ENCODE results near the gene CALB2. TPM values are rescaled to one million over a fixed set of nuclear protein-coding genes. Genes with fewer than 3 reads are reported as not detected.
A peak's percentile ranks its signal among the peaks of the same experiment; 100 is the strongest.

Gene CALB2
- total and polyA plus RNA-seq, 7 donors: 1.2 to 8.2 (median 5.2) TPM; not detected in 1

- peak; percentile 58 for DNase-seq
- WGBS, 2 donors: 87 to 89% methylated on average over 14 of the region's 14 CpGs
- H3K36me3 ChIP-seq: no peaks in the 10 kb centered on the region
- H3K9me3 ChIP-seq: no peaks in the 10 kb centered on the region
- no peak overlapping the region for H3K27ac ChIP-seq
- H3K4me3 ChIP-seq: no peak overlapping the region
- intact Hi-C loops (cut with DNase I): no loop called here
- no peaks in the 10 kb centered on the region for H3K4me1 ChIP-seq
- no peak for TF ChIP-seq EP300 (IDR thresholded peaks at IDR 0.05)
- peaks cover 0 to 23% (median 1%) of the 10 kb centered on the region in 3 donors for H3K27me3 ChIP-seq
Observed at GRCh38 chr16:71431176-71431575, 72.7 kb downstream of the CALB2 start.

GRCh38 chr16:71431991-71432390 is 73.5 kb downstream of the CALB2 start:
- H3K27me3 ChIP-seq: peaks cover 0 to 15% (median 0%) of the 10 kb centered on the region in 3 donors
- intact Hi-C loops (cut with DNase I): no loop called here

GRCh38 chr16:71432906-71433305 is 74.4 kb downstream of the CALB2 start:
- H3K4me3 ChIP-seq: no peak overlapping the region
- intact Hi-C loops (cut with DNase I): no loop called here
- no peaks in the 10 kb centered on the region for H3K9me3 ChIP-seq
- H3K4me1 ChIP-seq: no peaks in the 10 kb centered on the region
- no peaks in the 10 kb centered on the region for H3K36me3 ChIP-seq
- peaks cover 0 to 8% (median 0%) of the 10 kb centered on the region in 3 donors for H3K27me3 ChIP-seq
- DNase-seq: peak; percentile 59
- H3K27ac ChIP-seq: no peak overlapping the region
- 76 to 83% methylated on average over 6 of the region's 6 CpGs for WGBS, 2 donors
- no peak for TF ChIP-seq POLR2AphosphoS5 (IDR thresholded peaks at IDR 0.05)
- no peak for TF ChIP-seq CTCF (IDR thresholded peaks at IDR 0.05)

More at GRCh38 chr16:71431991-71432390, 73.5 kb downstream of the CALB2 start:
- no peak overlapping the region for H3K4me3 ChIP-seq
- no peaks in the 10 kb centered on the region for H3K4me1 ChIP-seq
- no peaks in the 10 kb centered on the region for H3K9me3 ChIP-seq
- DNase-seq: peak; percentile 34
- H3K36me3 ChIP-seq: no peaks in the 10 kb centered on the region
- WGBS, 2 donors: 91 to 95% methylated on average over 9 of the region's 9 CpGs
- no peak overlapping the region for H3K27ac ChIP-seq
- TF ChIP-seq CTCF (IDR thresholded peaks at IDR 0.05) (no peak), POLR2AphosphoS5 (IDR thresholded peaks at IDR 0.05) (no peak), EP300 (IDR thresholded peaks at IDR 0.05) (no peak), POLR2A (IDR thresholded peaks at IDR 0.05) (no peak)

- H3K4me1 ChIP-seq: no peaks in the 10 kb centered on the region
- TF ChIP-seq POLR2A (IDR thresholded peaks at IDR 0.05): no peak
- TF ChIP-seq POLR2AphosphoS5 (IDR thresholded peaks at IDR 0.05): no peak
- TF ChIP-seq EP300 (IDR thresholded peaks at IDR 0.05): no peak
- no peak for TF ChIP-seq CTCF (IDR thresholded peaks at IDR 0.05)
- H3K27me3 ChIP-seq: peaks cover 0 to 9% (median 0%) of the 10 kb centered on the region in 3 donors
- H3K36me3 ChIP-seq: no peaks in the 10 kb centered on the region
- H3K4me3 ChIP-seq: no peak overlapping the region
- H3K9me3 ChIP-seq: no peaks in the 10 kb centered on the region
- 74 to 82% methylated on average over 7 of the region's 7 CpGs for WGBS, 2 donors
- DNase-seq: no peak
- no peak overlapping the region for H3K27ac ChIP-seq
- intact Hi-C loops (cut with DNase I): no loop called here
Observed at GRCh38 chr16:71436473-71436872, 78.0 kb downstream of the CALB2 start.

GRCh38 chr16:71439523-71439922 is 81.0 kb downstream of the CALB2 start:
- H3K9me3 ChIP-seq: peaks cover 0 to 13% (median 5%) of the 10 kb centered on the region in 4 donors
- peaks cover 0 to 17% (median 0%) of the 10 kb centered on the region in 3 donors for H3K27me3 ChIP-seq
- no peak overlapping the region for H3K4me3 ChIP-seq
- WGBS, 2 donors: 27 to 45% methylated on average over 3 of the region's 3 CpGs
- no peak for TF ChIP-seq POLR2A (IDR thresholded peaks at IDR 0.05)
- no peak for TF ChIP-seq CTCF (IDR thresholded peaks at IDR 0.05)
- TF ChIP-seq EP300 (IDR thresholded peaks at IDR 0.05): no peak
- no peak for TF ChIP-seq POLR2AphosphoS5 (IDR thresholded peaks at IDR 0.05)
- no peaks in the 10 kb centered on the region for H3K36me3 ChIP-seq
- H3K4me1 ChIP-seq: no peaks in the 10 kb centered on the region
- DNase-seq: no peak
- intact Hi-C loops (cut with DNase I): no loop called here
- no peak overlapping the region for H3K27ac ChIP-seq

Other genes with a start within 250 kb of the CALB2 start
- 1 to 10 TPM in 3 of 4 donors, under 1 TPM in 1; 0.33 to 7.5 (median 3.6) TPM for gene HYDIN, start 128.0 kb upstream of the CALB2 start, total RNA-seq
- gene HYDIN, start 128.0 kb upstream of the CALB2 start, polyA plus RNA-seq: under 1 TPM in 2 of 3 donors, not detected in 1; under 0.01 to 0.35 TPM
- 10 to 100 TPM; 15.5 to 25.7 (median 20.4) TPM for gene CMTR2, start 69.3 kb upstream of the CALB2 start, total RNA-seq
- 1 to 10 TPM; 4.8 to 9.7 (median 7.9) TPM for gene CMTR2, start 69.3 kb upstream of the CALB2 start, polyA plus RNA-seq
- gene TLE7, start 83.3 kb downstream of the CALB2 start, total RNA-seq: not detected
- gene TLE7, start 83.3 kb downstream of the CALB2 start, polyA plus RNA-seq: not detected
- 10 to 100 TPM in 1 of 4 donors, 1 to 10 TPM in 3; 3.9 to 11.6 (median 7.5) TPM for gene ZNF23, start 103.5 kb downstream of the CALB2 start, total RNA-seq
- 1 to 10 TPM; 3.0 to 5.4 (median 5.3) TPM for gene ZNF23, start 103.5 kb downstream of the CALB2 start, polyA plus RNA-seq
- 1 to 10 TPM; 5.2 to 7.4 (median 6.0) TPM for gene ZNF19, start 130.6 kb downstream of the CALB2 start, total RNA-seq
- 1 to 10 TPM; 2.3 to 2.4 (median 2.4) TPM for gene ZNF19, start 130.6 kb downstream of the CALB2 start, polyA plus RNA-seq
- gene CHST4, start 167.7 kb downstream of the CALB2 start, total RNA-seq: not detected
- under 1 TPM in 1 of 3 donors, not detected in 2; 0.07 TPM for gene CHST4, start 167.7 kb downstream of the CALB2 start, polyA plus RNA-seq
- gene TAT, start 218.4 kb downstream of the CALB2 start, total RNA-seq: not detected
- 1 to 10 TPM in 2 of 3 donors, under 1 TPM in 1; 0.22 to 3.2 (median 1.2) TPM for gene TAT, start 218.4 kb downstream of the CALB2 start, polyA plus RNA-seq

All from sigmoid colon (tissue), 7 donors.